Vagina (tissue), 2 donors: ENCODE measurements around the gene C1orf174. TPM values are rescaled to one million over a fixed set of nuclear protein-coding genes. Genes with fewer than 3 reads are reported as not detected.

ENCODE experiments used
- DNase-seq, 2 donors: peaks; one replicate each; pipeline ENCODE4 v3.0.0-alpha.2; 2017; ENCODE audit errors: extremely low spot score in 2 of 2
- H3K27ac ChIP-seq: fragments of 200-600 bp; sonication (generic); one replicate; pipeline ENCODE4 v1.5.1; 2019
- H3K27me3 ChIP-seq: fragments of 200-600 bp; sonication (generic); one replicate; pipeline ENCODE4 v1.5.1; 2019
- H3K36me3 ChIP-seq, 2 donors: fragments of 200-600 bp; sonication (generic); one replicate each; pipeline ENCODE4 v1.5.1; 2017 to 2019
- H3K4me1 ChIP-seq: fragments of 200-600 bp; sonication (generic); one replicate; pipeline ENCODE4 v1.5.1; 2019
- H3K4me3 ChIP-seq, 2 donors: fragments of 200-600 bp; sonication (generic); 1 replicate in 1 of 2; 2 replicates in 1 of 2; pipeline ENCODE4 v1.5.1; 2016 to 2019
- H3K9me3 ChIP-seq: fragments of 200-600 bp; sonication (generic); one replicate; pipeline ENCODE4 v1.5.1; 2019
- CTCF ChIP-seq, 3 experiments: fragments of 450-650 bp in 2 of 3; fragments of 200-600 bp in 1 of 3; sonication (generic) in 1 of 3; IDR thresholded peaks; one replicate each; pipeline ENCODE4 v1.5.1; 2017 to 2019; ENCODE audit warnings: antibody characterized with exemption in 3 of 3, mild to moderate bottlenecking in 2 of 3, moderate library complexity in 2 of 3
- POLR2A ChIP-seq, 2 donors: fragments of 450-650 bp; IDR thresholded peaks; one replicate each; pipeline ENCODE4 v1.6.1; 2017; ENCODE audit warnings: antibody characterized with exemption in 2 of 2, mild to moderate bottlenecking in 2 of 2, moderate library complexity in 2 of 2
- POLR2AphosphoS5 ChIP-seq, 2 donors: sonication (generic); formaldehyde crosslinking; IDR thresholded peaks; one replicate each; pipeline ENCODE4 v1.9.0; 2017; ENCODE audit warnings: antibody characterized with exemption in 2 of 2, mild to moderate bottlenecking in 2 of 2, low read depth in 1 of 2; ENCODE audit not compliant: insufficient read depth in 1 of 2
- intact Hi-C: fragments of 100-400 bp; cut with DNase I; formaldehyde crosslinking; loops from one replicate; pipeline ENCODE4 v1.15.1; 2023
- total RNA-seq: library from RNA; depleted of rRNA; stranded (reverse); fragments of >200 nt; gene quantifications from one replicate; pipeline ENCODE4 v1.2.3, GENCODE V29; 2016

Gene C1orf174
- total RNA-seq, 1 donor from 2014 or later = 19.4 TPM

GRCh38 chr1:3846541-3846940, 53.5 kb downstream of the C1orf174 start:
- Histone ChIP-seq H3K27me3 (no peaks in the 10 kb centered on the region), H3K27ac (no peak overlapping the region), H3K36me3 (peaks cover 0 to 73% of the 10 kb centered on the region in 2 donors), H3K4me3 (no peak overlapping the region), H3K4me1 (no peaks in the 10 kb centered on the region), H3K9me3 (no peaks in the 10 kb centered on the region)
- no peak for DNase-seq
- intact Hi-C loops = no loop called here
- TF ChIP-seq POLR2AphosphoS5 (IDR thresholded peaks at IDR 0.05; ENCODE audit: insufficient read depth in 1 of 2, low read depth in 1 of 2) (no peak), CTCF (IDR thresholded peaks at IDR 0.05) (no peak), POLR2A (IDR thresholded peaks at IDR 0.05) (no peak)

GRCh38 chr1:3842912-3843311, 57.2 kb downstream of the C1orf174 start:
- DNase-seq = no peak
- Histone ChIP-seq H3K4me3 (no peak overlapping the region), H3K36me3 (peaks cover 0 to 70% of the 10 kb centered on the region in 2 donors), H3K27me3 (no peaks in the 10 kb centered on the region), H3K27ac (no peak overlapping the region), H3K9me3 (no peaks in the 10 kb centered on the region), H3K4me1 (no peaks in the 10 kb centered on the region)
- no peak for TF ChIP-seq POLR2AphosphoS5 (IDR thresholded peaks at IDR 0.05; ENCODE audit: insufficient read depth in 1 of 2, low read depth in 1 of 2)
- TF ChIP-seq CTCF (IDR thresholded peaks at IDR 0.05) = no peak
- TF ChIP-seq POLR2A (IDR thresholded peaks at IDR 0.05) = no peak
- intact Hi-C loops = no loop called here

GRCh38 chr1:3841491-3841890, 58.6 kb downstream of the C1orf174 start:
- Histone ChIP-seq H3K9me3 (no peaks in the 10 kb centered on the region), H3K27me3 (no peaks in the 10 kb centered on the region), H3K27ac (no peak overlapping the region), H3K36me3 (peaks cover 0 to 72% of the 10 kb centered on the region in 2 donors), H3K4me1 (no peaks in the 10 kb centered on the region), H3K4me3 (no peak overlapping the region)
- intact Hi-C loops = no loop called here
- DNase-seq = no peak
- TF ChIP-seq CTCF (IDR thresholded peaks at IDR 0.05) (no peak), POLR2AphosphoS5 (IDR thresholded peaks at IDR 0.05; ENCODE audit: insufficient read depth in 1 of 2, low read depth in 1 of 2) (no peak), POLR2A (IDR thresholded peaks at IDR 0.05) (no peak)

Other genes starting within 250 kb of the C1orf174 start
- 8.1 TPM for gene TP73, start 247.8 kb downstream of the C1orf174 start, total RNA-seq
- gene CCDC27, start 147.8 kb downstream of the C1orf174 start, total RNA-seq = not detected
- gene SMIM1, start 127.5 kb downstream of the C1orf174 start, total RNA-seq = not detected
- 32.4 TPM for gene LRRC47, start 103.8 kb downstream of the C1orf174 start, total RNA-seq
- 62.9 TPM for gene CEP104, start 43.1 kb downstream of the C1orf174 start, total RNA-seq
- 8.8 TPM for gene DFFB, start 42.8 kb downstream of the C1orf174 start, total RNA-seq